Activated CD4-positive, alpha-beta T cell treated with anti-CD3 and anti-CD28 coated beads for 1 hour (primary cell): ENCODE results near the gene ARFGAP3.

Experiments
- DNase-seq: peaks from one replicate; pipeline ENCODE4 v3.0.0-alpha.2; 2020

ARFGAP3 gene, protein sequence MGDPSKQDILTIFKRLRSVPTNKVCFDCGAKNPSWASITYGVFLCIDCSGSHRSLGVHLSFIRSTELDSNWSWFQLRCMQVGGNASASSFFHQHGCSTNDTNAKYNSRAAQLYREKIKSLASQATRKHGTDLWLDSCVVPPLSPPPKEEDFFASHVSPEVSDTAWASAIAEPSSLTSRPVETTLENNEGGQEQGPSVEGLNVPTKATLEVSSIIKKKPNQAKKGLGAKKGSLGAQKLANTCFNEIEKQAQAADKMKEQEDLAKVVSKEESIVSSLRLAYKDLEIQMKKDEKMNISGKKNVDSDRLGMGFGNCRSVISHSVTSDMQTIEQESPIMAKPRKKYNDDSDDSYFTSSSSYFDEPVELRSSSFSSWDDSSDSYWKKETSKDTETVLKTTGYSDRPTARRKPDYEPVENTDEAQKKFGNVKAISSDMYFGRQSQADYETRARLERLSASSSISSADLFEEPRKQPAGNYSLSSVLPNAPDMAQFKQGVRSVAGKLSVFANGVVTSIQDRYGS

DNA sequence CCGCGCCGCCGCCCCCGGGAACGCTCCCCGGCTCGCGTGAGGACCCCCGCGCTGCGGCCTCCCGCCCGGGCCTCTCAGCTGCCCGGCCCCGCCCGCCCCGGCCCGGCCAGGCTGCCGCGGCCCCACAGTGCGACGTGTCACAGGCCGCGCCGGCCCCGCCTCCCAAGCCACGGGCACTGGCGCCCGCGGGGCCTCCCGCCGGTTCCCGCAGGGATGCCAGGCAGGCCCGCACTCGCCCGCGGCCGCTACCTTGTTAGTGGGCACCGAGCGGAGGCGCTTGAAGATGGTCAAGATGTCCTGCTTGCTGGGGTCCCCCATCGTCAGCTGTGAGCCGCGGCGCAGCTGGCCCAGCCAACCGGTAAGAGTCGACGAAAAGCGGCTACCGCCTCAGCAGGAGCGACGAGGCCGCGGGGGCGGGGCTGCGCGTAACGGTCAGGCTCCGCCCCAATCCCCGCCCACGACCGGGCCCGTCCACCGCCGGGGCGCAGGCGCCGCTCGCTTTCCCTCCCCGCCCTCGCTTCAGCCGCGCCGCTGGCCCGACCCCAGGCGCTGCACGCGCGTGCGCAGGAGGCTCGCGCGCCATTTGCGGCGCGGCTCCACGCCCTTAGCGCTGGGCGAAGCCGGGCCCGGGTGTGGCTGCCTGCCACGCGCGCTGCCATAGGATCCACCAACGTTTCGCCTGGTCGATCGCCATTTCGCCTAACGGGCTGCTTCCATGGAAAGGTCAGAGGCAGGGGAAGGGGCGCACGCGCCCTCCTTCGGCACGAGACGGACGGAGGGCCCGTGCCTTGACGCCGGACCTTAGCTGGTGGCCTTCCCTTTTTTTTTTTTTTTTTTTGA lies at the start of gene ARFGAP3:
TSS of gene ARFGAP3 (minus strand) at position 409 of the 840 bp plus-strand sequence. CDS start at position 318, 91 bp downstream.
- peak; percentile 94 for DNase-seq

DNA sequence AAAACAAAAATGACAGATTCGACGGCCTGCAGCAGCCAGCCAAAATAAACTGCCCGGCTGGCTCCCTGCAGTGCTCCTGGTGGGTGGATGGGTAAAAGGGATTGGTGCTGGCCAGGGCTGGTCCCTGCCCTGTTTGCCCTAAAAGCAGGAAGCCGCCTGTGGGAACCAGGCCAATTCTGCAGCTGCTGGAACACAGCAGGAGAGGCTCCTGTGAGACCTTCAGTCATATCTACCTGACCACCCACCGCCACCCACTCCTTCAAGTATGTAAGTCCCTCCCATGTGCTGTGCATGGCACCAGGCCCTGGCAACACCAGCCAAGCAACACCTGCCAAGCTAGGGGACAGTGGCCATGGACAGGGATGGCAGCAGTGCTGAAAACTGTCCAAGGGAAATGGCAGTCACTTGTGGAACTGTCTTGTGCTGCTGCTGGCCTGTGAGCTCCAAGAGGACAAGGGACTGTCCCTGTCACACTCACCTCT lies 48.7 kb upstream of the ARFGAP3 start:
- DNase-seq: no peak

DNA sequence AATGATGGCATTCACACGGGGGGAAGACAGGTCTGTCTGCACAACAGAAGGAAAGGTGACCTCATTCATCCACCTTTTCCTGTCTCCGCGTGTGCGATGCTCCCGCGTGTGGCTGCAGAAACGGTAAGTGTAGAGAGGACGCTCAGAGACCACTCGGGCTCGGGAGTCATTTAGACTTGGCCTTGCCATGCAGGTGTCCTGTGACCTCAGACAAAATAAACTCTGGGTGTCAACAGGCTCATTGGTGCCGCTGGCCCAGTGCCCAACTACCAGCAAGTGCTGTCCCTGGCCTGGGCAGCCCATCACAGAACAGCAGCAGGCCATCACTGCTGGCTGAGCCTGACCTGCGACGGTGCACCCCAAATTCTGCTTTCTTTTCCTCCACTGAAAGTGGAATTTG lies 48.1 kb upstream of the ARFGAP3 start:
- no peak for DNase-seq

DNA sequence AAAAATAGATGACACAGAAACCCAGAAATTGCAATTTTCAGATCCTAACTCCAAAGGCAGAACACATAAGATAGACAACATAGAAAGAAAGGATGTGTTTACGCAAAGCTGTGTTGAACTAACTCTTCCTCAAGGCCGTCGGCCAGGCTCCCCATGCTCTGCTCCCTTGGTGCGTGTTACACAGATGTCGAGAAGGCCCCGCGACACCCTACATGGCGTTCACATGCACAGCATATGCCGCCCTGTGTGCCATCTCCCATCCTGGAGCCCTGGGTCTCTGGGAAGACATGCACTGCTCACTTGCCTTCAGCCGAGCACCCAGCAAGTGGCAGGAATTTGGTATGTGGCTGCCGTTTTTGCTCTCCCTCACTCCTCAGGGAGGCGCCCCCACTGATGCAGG lies 47.0 kb upstream of the ARFGAP3 start:
- DNase-seq: no peak

DNA sequence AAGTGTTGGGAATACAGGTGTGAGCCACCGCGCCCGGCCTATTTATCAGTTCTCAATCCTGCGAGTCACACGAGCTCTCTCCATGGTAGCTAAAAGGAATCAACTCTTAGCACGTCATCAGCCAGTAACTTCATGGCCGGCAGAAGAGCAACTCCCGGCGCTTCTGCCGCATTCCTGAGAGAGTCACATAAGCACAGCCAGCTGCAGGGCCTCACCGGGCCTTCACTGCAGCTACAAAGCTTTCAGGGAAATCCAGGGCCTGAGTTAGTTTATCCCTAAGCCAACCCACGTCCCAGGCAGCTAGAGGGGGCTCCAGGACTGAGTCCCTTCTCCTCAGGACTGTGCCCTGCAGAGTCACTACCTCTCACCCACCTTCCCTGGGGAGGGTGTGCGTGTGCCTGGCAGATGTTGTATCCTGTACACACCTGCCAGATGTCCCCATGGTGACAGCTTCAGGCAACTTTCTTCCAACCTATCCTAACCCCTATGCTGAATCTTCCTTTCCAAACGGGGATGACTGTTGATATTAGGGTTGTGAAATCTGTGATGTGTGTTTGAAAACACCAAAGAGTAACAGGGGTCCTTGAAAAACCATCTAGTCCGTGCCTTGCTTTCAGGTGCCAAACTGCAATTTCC lies 45.9 kb upstream of the ARFGAP3 start:
- no peak for DNase-seq

DNA sequence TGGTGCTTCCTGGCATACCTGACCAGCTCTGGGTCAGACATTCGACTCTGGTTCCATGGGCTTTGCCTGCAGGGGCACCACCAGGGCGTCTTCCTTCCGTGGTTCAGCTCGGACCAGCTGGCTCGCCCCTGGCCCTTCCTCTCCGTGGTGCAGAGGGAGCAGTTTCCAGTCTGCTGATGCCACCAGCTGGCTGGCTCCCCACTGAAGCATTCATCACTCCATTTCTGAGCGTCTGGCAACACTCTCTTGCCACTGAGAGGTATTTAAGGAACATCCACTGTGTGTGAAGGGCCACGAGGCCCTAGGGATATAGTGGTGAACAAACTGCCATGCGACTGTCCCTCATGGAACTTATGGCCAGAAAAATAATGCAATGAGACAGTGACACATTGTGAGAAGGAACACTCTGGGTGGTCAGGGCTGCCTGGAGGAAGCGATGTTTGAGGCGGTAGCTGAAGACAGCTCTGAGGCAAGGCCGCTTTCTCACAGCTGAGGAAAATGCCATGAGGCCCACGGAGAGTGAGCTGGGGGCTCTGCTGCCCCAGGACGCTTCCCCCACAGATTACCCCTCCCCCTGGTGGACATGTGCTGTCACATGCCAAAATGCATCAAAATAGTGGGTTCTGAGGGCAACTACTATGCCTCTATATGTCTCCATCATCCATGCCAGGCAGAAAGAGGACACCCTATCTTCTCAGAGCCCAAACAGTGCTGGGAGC lies 44.9 kb upstream of the ARFGAP3 start:
- DNase-seq: no peak

DNA sequence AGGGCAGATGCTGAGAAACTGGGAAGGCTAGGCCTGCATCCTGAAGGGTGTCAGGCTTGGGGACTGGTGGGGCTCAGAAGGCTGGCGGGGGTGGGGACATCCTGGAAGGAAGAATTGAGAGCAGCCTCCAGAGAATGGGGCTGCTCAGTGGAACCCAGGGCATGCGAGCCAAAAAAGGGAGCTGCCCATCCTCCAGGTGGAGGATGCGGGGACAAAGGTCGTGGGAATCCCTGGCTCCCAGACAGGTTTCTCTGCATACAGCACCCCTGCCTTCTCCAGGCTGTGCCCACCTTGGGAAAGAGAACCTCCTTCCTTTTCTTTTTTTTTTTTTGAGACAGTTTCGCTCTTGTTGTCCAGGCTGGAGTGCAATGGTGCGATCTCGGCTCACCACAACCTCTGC lies 40.9 kb upstream of the ARFGAP3 start:
- DNase-seq: no peak

DNA sequence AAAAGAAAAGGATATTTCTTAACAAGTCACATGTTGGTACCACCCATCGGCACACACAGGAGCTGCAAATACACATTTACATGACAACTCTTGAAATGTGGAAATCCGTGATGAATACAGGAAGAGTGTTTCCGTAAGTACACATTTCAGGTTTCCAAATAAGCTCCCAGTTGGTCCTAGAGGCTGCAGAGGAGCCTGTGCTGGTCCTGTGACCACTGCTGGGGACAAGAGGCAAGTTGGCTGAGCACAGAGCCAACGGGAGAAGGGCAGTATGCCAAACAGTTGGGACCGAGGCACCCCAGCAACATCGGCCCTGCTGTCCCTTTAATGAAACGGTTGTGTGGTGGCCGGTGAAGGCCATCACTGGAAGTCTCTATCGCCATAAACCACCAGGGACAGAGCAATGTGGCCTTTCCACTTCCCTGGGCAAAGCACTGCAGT lies 38.5 kb upstream of the ARFGAP3 start:
- no peak for DNase-seq

DNA sequence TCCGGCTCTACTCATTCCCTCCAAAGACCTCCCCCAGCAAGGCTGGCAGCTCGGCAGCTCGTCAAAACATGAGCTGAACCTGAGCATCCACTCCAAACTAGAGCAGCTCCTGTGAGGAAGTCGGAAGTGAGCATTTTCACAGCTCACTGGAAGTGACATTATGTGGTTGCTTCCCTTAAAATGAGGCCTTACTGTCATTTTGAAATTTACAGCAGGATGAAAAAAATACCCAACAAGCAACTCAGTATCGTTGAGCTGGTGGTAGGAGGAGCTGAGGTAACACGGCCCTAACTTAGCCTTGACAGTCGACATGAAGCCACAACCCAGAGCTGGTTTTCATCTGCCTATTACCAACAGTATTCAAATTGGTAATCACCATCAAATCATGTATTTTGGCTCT lies 38.0 kb upstream of the ARFGAP3 start:
- DNase-seq: no peak

DNA sequence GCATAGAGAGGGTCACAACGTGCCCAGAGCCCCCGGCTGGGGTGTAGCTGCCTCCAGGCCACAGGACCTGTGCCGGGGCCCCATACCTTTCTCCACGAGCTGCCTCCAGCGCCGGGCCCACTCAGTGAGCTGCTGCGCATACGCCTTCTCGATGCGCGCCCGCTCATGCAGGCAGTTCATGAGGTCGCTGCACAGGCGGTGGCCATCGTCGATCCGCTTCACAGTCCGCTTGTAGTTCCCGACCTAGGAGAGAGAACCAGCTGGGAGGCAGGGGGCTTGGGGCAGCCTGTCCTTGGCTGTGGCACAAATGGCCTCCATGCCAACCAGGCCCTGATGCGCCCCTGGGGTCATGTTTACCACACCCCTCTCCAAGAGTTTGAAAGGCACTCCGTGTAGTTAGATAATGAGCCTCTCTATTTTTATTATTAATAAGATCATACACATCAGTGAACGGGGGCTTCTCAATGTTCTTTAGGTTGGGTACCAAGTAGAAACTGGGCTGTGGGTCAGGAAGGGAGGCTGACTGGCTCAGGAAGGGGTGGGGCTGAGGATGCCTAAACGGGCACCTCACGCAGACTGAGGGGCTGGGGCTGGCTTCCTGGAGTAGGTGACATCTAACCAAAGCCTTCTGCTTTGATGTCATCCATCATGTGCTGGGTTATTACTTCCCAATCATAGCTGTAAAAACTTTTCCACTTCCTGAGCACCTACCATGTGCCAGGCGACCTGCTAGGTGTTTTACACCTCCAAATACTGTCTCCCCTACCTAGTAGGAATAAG lies 36.5 kb upstream of the ARFGAP3 start:
- DNase-seq: no peak

DNA sequence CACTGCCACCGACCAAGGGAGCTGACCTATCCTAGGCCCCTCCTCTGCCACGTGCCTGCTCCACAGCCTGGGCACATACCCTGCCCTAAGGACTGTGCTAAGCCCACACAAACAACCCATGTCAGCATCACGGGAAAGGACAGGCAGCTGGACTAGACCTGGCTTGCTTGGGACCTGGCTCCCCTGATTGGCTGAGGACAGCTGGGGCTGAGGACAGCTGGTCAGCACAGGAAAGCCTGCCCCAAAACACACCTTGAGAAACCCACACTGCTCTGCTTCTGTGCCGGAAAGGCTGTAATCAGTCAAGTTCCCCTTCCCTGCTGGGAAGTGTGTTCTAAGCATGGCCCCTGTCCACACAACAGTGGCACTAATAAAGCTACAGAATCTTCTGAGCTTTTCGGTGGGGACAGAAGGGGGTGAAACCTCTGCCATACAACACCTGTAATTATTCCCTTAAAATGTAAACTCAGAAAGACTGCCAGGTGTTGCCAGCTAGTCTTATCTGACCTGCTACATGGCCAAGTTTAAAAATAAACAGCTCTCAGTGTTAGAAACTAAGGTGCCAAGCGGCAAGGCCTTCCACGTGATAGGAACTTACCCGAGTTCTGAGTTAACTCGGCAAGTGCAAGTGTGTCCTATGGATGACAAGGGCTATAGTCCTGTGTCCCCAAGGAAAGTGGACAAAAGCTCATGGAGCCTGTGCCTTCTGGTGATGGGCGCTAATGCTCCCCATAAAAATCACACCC lies 35.7 kb upstream of the ARFGAP3 start:
- DNase-seq: no peak

DNA sequence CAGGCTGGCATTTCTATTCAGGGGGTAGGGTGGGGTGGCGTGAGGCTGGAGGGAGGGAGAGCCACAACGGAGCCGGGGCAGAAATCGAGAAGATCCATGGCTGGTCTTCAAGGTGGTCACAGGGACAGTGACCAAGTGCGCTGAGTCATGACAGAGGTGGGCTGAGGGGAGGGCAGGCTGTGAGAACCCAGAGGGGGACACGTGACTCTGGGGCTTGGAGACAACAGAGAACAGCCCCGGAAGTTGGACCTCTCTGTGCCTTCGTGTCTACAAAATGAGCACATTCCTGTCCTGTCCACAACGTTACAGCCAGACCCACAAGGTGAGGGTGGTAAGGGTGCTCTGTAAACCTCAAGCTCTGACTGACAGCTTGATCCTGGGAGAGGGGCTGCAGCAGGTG lies 35.1 kb upstream of the ARFGAP3 start:
- DNase-seq: no peak

DNA sequence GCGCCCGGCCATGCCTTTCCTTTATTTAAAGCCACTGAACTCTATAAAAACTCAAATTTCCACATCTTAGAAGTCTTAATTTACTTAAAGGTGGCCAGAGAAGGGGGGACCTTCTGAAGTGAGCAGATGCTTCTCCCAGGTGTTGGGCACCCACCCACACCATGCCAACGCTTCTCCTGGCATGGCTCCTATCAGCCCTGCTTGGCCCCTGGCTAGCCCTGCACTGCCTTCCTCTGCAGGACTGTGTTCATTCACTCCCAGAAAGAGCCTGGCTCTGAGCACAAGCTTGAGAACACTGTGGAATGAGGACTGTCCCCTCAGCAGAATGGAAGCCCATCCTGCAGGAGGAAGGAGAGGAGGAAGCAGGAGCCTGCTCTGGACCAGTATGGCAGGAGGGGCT lies 34.6 kb upstream of the ARFGAP3 start:
- no peak for DNase-seq

DNA sequence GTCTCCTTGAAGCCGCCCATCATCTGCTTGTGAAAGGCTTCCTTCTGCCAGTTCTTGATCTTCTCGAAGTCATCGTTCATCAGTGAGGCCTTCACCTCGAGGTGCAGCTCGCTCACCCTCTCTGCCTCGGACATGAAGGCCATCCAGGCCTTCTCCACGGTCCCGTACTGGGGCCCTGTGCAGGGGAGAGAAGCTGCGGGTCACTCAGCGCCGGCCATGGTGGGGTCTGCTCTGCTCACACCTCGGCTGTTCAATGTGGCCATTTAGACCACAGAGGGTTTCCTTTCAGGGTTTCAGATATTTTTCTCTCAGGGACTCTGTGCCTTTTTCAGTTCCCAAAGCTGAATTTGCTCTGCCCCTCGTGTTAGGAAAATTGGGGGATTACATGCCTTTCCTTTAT lies 33.9 kb upstream of the ARFGAP3 start:
- no peak for DNase-seq

DNA sequence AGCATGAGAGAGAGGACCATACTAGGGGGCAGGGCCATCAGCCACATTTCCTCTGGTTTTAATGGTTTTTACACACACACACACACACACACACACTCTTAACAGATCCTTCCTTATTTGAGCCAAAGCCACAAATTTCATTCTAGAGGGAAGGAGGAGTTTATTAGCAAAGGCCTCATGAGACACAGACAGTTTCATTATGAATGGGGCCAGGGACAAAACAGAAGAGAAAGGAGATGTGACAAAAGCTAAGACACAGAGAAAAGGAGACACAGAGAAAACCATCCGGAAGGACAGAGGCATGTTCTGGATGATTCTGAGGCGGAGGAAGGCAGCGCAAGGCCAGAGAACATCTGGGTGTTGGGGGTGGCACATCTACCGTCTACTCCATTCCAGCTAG lies 32.2 kb upstream of the ARFGAP3 start:
- no peak for DNase-seq

DNA sequence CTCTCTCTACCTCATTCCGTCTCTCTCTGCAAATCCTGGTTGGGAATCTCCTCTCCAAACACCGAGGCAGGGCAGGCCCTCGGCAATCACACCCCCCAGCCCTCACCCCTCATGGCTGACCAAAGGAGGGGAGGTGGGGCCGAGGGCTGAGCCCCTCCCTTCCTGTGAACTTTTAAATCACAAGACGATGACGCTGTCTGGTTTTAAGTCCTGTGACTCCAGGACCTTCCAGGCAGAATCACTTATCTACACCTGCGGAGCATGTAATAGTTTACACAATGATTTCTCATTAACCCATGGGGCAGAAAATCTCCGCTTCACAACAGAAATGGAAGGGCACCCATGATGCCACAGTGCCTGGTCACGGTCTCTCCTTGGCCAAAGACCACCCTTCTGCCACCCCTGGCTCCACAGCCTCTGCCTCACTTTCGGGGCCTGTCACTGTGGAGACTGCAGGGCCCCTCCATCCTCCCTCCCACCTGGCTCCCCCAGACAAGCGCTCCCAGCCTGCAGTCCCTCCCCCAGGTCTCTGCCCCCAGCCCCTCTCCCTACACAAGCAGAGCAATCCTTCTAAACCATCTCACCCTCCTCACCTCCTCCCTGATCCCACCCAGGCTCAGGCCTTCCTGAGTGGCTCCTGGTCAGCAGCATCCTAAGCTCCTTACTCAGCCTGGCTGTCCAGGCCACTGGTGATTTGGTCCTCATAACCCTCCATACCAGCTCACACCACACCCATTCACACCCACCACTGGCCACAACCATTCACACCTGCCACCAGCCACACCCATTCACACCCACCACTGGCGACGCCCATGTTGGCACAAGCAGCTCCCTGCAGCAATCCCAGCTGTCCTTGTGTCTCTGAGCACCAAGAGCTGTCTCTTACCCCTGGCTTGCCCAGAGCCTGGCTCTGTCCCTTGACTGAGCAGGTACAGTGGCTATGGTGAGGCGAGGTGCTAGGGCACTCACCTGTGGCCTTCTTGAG lies 30.7 kb upstream of the ARFGAP3 start:
- no peak for DNase-seq

DNA sequence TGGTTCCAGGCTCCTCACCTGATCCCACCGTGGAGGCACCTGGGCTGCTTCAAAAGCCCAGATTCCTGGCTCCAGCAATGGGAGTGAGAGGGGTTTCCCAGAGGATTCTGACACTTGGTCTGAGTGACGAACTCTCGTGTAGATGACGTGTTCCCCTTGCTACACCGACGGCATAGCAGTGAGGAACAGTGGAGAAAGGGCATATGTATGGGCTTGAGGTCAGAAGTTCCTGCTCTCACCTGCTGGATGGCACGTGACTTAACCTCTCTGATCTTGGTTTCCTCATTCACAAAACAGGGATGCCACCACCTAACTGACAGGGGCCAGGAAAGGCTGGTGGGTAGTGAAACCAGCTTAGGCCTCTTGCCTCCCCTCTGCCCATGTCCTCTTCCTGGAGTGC lies 30.0 kb upstream of the ARFGAP3 start:
- DNase-seq: no peak

DNA sequence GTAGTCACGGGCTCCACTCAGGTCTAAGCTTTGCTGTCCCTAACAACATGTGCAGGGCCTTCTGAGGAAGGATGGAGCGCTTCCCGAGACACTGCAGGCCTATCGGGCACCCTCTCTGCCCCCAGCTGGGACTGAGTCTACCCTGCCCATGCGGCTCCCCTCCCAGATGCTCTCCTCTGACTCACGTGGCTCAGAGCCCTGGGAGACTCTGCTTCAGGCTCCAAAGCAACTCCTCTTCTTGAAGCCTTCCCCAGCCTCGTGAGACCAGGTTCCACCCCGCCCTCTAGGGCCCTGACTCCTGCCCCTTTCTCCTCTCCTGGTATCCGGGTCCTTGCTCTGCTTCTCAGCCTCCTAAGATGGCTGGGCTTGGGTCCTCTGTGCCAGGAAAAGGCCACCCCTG lies 28.4 kb upstream of the ARFGAP3 start:
- DNase-seq: no peak

DNA sequence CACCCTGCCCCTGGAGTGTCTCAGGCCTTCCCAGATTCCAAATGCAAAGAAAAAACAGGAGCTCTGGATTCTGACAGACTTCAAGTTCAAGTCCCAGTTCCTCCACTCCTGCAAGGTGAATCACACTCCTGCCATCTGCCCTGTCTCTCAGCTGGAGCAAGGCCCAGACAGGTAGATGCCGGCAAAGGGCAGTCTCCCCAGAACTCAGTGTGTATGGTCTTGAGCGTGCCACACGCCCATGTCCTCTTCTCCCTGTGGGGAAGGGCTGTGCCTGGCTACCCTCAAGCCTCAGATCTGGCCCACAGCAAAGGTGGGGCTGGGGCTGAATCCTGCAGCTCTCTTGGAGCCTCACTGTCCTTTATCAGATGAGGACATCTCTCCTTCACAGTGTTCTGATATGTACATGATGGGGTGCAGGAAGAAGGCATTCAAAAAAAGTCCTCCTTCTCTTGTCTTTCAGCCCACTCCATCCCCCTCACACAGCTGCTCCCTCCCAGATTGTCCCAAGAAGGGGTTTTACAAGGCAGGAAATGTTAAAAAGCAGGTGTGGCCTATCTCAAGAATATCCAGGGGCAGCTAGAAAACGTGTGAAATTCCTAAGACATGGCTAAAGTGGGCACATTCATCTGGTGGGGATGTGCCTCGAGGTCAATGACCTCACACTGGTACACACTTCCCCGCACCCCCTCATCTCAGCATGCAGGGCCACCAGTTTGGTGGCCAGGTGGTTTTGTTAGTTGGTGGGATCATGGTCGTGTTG lies 27.7 kb upstream of the ARFGAP3 start:
- no peak for DNase-seq
